GM23338 (cell line): ENCODE measurements around the gene TEDC1. TPM values are rescaled to one million over a fixed set of nuclear protein-coding genes. Genes with fewer than 3 reads are reported as not detected.

Source experiments
- ATAC-seq: fragments of 200-7000 bp; cut with Tn5 transposase; 3 replicates; pipeline ENCODE4 v1.9.1; 2020
- DNase-seq: peaks from one replicate; pipeline ENCODE4 v3.0.0-alpha.2; 2015; ENCODE audit warnings: low spot score
- H2AFZ ChIP-seq: fragments of 200-600 bp; sonication (generic); 2 replicates; pipeline ENCODE4 v1.8.0; 2016; ENCODE audit warnings: antibody characterized with exemption, mild to moderate bottlenecking, moderate library complexity
- H3F3A ChIP-seq: fragments of 200-600 bp; sonication (generic); replicated peaks from 2 replicates; pipeline ENCODE4 v1.8.0; 2017; ENCODE audit warnings: antibody characterized with exemption, mixed run types, low read depth
- H3K27ac ChIP-seq: fragments of 200-600 bp; sonication (generic); 2 replicates; pipeline ENCODE4 v1.6.1; 2016; ENCODE audit warnings: low read depth
- H3K27me3 ChIP-seq: fragments of 200-600 bp; sonication (generic); 2 replicates; pipeline ENCODE4 v1.8.0; 2016; ENCODE audit warnings: mild to moderate bottlenecking, mixed run types, moderate library complexity; ENCODE audit not compliant: insufficient read depth
- H3K36me3 ChIP-seq: fragments of 200-600 bp; sonication (generic); 2 replicates; pipeline ENCODE4 v1.8.0; 2016; ENCODE audit warnings: mild to moderate bottlenecking; ENCODE audit not compliant: insufficient read depth
- H3K4me1 ChIP-seq: fragments of 200-600 bp; sonication (generic); 2 replicates; pipeline ENCODE4 v1.8.0; 2016; ENCODE audit warnings: mild to moderate bottlenecking, moderate library complexity; ENCODE audit not compliant: insufficient read depth
- H3K4me2 ChIP-seq: fragments of 200-600 bp; sonication (generic); 2 replicates; pipeline ENCODE4 v1.7.1; 2017; ENCODE audit warnings: mixed run types
- H3K4me3 ChIP-seq: fragments of 200-600 bp; sonication (generic); 2 replicates; pipeline ENCODE4 v1.6.1; 2016; ENCODE audit warnings: mixed run types
- H3K79me2 ChIP-seq: fragments of 200-600 bp; sonication (generic); replicated peaks from 2 replicates; pipeline ENCODE4 v1.8.0; 2017; ENCODE audit warnings: mild to moderate bottlenecking; ENCODE audit not compliant: insufficient read depth
- H3K9me2 ChIP-seq: fragments of 200-600 bp; sonication (generic); 2 replicates; pipeline ENCODE4 v1.8.0; 2017; ENCODE audit not compliant: insufficient read depth
- H4K20me1 ChIP-seq: fragments of 200-600 bp; sonication (generic); replicated peaks from 2 replicates; pipeline ENCODE4 v1.8.0; 2017; ENCODE audit warnings: mild to moderate bottlenecking; ENCODE audit not compliant: insufficient read depth
- H3K27ac Mint-ChIP-seq: 2 replicates; pipeline ENCODE4 v1.8.0; 2020; ENCODE audit warnings: inconsistent platforms, mild to moderate bottlenecking, moderate library complexity, mixed read lengths
- H3K27me3 Mint-ChIP-seq: 3 replicates; pipeline ENCODE4 v1.8.0; 2022; ENCODE audit warnings: low read depth, mild to moderate bottlenecking, moderate library complexity, mixed read lengths, inconsistent platforms; ENCODE audit not compliant: insufficient read depth, poor library complexity
- H3K36me3 Mint-ChIP-seq: 3 replicates; pipeline ENCODE4 v1.8.0; 2021; ENCODE audit warnings: low read depth, mild to moderate bottlenecking, inconsistent platforms, moderate library complexity, mixed read lengths
- H3K4me1 Mint-ChIP-seq: 3 replicates; pipeline ENCODE4 v1.8.0; 2020; ENCODE audit warnings: mild to moderate bottlenecking, inconsistent platforms, mixed read lengths
- H3K4me3 Mint-ChIP-seq: 3 replicates; pipeline ENCODE4 v1.8.0; 2021; ENCODE audit warnings: moderate library complexity, mild to moderate bottlenecking, inconsistent platforms, mixed read lengths
- H3K9me3 Mint-ChIP-seq: 3 replicates; pipeline ENCODE4 v1.8.0; 2020; ENCODE audit warnings: moderate library complexity, mild to moderate bottlenecking, inconsistent platforms, mixed read lengths
- CREB1 ChIP-seq: fragments of 250-450 bp; sonication (Bioruptor Pico); IDR thresholded peaks from 2 replicates; pipeline ENCODE4 v1.5.0; 2020; ENCODE audit warnings: low read depth, mild to moderate bottlenecking, moderate library complexity
- ETS1 ChIP-seq: IDR thresholded peaks from 2 replicates; pipeline ENCODE4 v1.6.1; 2016; ENCODE audit warnings: antibody characterized with exemption
- EZH2 ChIP-seq: fragments of 200-600 bp; sonication (generic); IDR thresholded peaks from one replicate; pipeline ENCODE4 v1.8.0; 2017; ENCODE audit warnings: antibody characterized with exemption, mild to moderate bottlenecking, low read depth; ENCODE audit not compliant: unreplicated experiment
- JUNB ChIP-seq: IDR thresholded peaks from one replicate; pipeline ENCODE4 v1.6.1; 2016; ENCODE audit warnings: antibody characterized with exemption; ENCODE audit not compliant: unreplicated experiment
- NANOG ChIP-seq: IDR thresholded peaks from 2 replicates; pipeline ENCODE4 v1.6.1; 2016; ENCODE audit warnings: antibody characterized with exemption, borderline replicate concordance
- POLR2AphosphoS5 ChIP-seq: IDR thresholded peaks from 2 replicates; pipeline ENCODE4 v1.6.1; 2016; ENCODE audit warnings: antibody characterized with exemption, low read depth
- ZNF114 ChIP-seq: fragments of 250-450 bp; sonication (Bioruptor Pico); IDR thresholded peaks from 2 replicates; pipeline ENCODE4 v1.5.0; 2020; ENCODE audit warnings: mild to moderate bottlenecking, moderate library complexity
- ZNF331 ChIP-seq: fragments of 250-450 bp; sonication (Bioruptor Pico); IDR thresholded peaks from 2 replicates; pipeline ENCODE4 v1.5.0; 2020; ENCODE audit warnings: low read depth, mild to moderate bottlenecking, moderate library complexity
- polyA plus RNA-seq: library from polyadenylated mRNA; unstranded; fragments of >200 nt; fragmentation: Nextera tagmentation; extraction: Ambion mirVana; gene quantifications from 2 replicates; pipeline ENCODE4 v1.2.1, GENCODE V29; 2016
- total RNA-seq: library from RNA; depleted of rRNA; stranded (reverse); fragments of >200 nt; shearing (Covaris generic); gene quantifications from 2 replicates; pipeline ENCODE4 v1.2.3, GENCODE V29; 2014
- TF ChIP-seq, protein P1 (sequence below), 2 experiments: fragments of 200-600 bp in 1 of 2; sonication (generic) in 1 of 2; conservative IDR thresholded peaks; 2 replicates each; pipeline versions ENCODE4 v1.5.1 to v1.6.1; 2016 to 2017; ENCODE audit warnings: antibody characterized with exemption in 2 of 2, low read depth in 2 of 2, mild to moderate bottlenecking in 2 of 2, moderate library complexity in 1 of 2

The TEDC1 gene
- total and polyA plus RNA-seq, 2 experiments from 2014 or later, result 5.9 to 16.3 TPM

- TF ChIP-seq ZNF331 (CRISPR knock-in tag) (no peak), NANOG (no peak), JUNB (no peak), ETS1 (no peak)
- TF ChIP-seq, protein P1, sequence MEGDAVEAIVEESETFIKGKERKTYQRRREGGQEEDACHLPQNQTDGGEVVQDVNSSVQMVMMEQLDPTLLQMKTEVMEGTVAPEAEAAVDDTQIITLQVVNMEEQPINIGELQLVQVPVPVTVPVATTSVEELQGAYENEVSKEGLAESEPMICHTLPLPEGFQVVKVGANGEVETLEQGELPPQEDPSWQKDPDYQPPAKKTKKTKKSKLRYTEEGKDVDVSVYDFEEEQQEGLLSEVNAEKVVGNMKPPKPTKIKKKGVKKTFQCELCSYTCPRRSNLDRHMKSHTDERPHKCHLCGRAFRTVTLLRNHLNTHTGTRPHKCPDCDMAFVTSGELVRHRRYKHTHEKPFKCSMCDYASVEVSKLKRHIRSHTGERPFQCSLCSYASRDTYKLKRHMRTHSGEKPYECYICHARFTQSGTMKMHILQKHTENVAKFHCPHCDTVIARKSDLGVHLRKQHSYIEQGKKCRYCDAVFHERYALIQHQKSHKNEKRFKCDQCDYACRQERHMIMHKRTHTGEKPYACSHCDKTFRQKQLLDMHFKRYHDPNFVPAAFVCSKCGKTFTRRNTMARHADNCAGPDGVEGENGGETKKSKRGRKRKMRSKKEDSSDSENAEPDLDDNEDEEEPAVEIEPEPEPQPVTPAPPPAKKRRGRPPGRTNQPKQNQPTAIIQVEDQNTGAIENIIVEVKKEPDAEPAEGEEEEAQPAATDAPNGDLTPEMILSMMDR (conservative IDR thresholded peaks at IDR 0.05; ENCODE audit: low read depth in 2 of 2), result no peak
These were observed 41.0 kb downstream of the TEDC1 start (continued) for GRCh38 chr14:105531894-105532623.

- Mint-ChIP-seq H3K36me3 (peaks cover 13% of the 10 kb centered on the region; the same call in 2 of the 3 replicates), H3K4me1 (no peaks in the 10 kb centered on the region; the same call in 2 of the 3 replicates), H3K9me3 (peaks cover 36% of the 10 kb centered on the region), H3K27me3 (peaks cover 20% of the 10 kb centered on the region), H3K4me3 (no peak overlapping the region), H3K27ac (no peak overlapping the region)
- DNase-seq (peak; percentile 8), ATAC-seq (peak; percentile 10; the same call in 1 of the 3 replicates)
- no peaks in the 10 kb centered on the region for H4K20me1 ChIP-seq
- H3K9me2 ChIP-seq, result no peaks in the 10 kb centered on the region
- H3F3A ChIP-seq, result no peaks in the 10 kb centered on the region
- H3K4me1 ChIP-seq, result no peaks in the 10 kb centered on the region
- no peaks in the 10 kb centered on the region for H3K36me3 ChIP-seq
- no peaks in the 10 kb centered on the region for H3K79me2 ChIP-seq
- H3K27ac ChIP-seq, result no peak overlapping the region
- H3K4me3 ChIP-seq, result no peak overlapping the region
- TF ChIP-seq POLR2AphosphoS5, result no peak
- TF ChIP-seq EZH2, result no peak
- TF ChIP-seq ZNF114, result no peak
- TF ChIP-seq, protein P1 (conservative IDR thresholded peaks at IDR 0.05; ENCODE audit: low read depth in 2 of 2), result peak in 1 of 2 experiments; percentile 23; a peak in 1 of 4 replicates
- no peak for TF ChIP-seq ZNF331 (CRISPR knock-in tag)
- TF ChIP-seq CREB1 (CRISPR knock-in tag), result no peak
- TF ChIP-seq ETS1, result no peak
- peaks cover 9% of the 10 kb centered on the region for H3K27me3 ChIP-seq
- no peak overlapping the region for H2AFZ ChIP-seq
- no peak overlapping the region for H3K4me2 ChIP-seq
These were observed 41.7 kb downstream of the TEDC1 start for GRCh38 chr14:105532735-105533141.
